ENCODE measurements around the gene PEAR1.

DNA sequence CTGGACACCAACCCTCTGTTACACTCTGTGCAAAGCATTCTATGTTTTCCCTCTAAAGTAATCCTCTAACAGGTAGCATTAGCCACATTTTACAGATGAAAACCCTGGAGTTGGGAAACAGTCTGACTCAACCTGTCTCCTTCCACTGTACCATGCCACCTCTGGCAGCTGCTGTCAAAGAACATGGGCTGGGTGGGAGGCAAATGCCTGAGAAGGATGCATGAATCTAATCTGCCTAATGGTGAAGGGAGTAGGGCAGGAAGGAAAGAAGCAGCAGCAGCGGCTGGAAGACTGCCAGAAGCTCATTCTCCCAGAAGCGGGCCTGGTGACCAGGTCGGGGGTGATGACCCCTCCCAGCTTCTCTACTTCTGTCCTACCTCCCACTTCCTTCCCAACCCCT, 48.7 kb downstream of the PEAR1 start:
- TF ChIP-seq POLR2A (IDR thresholded peaks at IDR 0.05) (no peak), CTCF (IDR thresholded peaks at IDR 0.05) (no peak)
